HG03442 (cell line): ENCODE results near the gene SYNPR.
A peak's percentile ranks its signal among the peaks of the same experiment; 100 is the strongest.

Experiments
- ATAC-seq: cut with Tn5 transposase; IDR thresholded peaks from one replicate; pipeline ENCODE4 v1.9.1; 2021; ENCODE audit warnings: mild to moderate bottlenecking, moderate library complexity; ENCODE audit not compliant: unreplicated experiment

SYNPR gene

GRCh38 chr3:63462732-63463131, 184.6 kb downstream of the SYNPR start:
- ATAC-seq = no peak

DNA sequence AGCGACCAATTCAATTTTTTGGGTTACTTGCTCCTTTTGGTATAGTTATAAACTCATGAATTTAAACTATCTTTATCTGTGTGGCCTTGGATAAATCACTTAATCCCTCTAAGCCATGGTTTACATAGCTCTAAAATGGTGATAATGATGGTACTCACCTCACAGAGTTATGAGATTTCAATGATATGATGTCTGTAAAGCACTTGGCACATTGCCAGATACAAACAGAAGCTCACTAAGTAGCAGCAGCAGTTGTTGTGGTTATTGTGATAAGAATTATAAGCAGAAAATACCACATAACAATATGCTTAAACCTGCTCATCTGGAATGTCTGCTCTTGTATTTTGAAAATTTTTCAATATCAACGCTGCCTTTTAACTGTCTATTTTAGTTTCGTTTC, 189.3 kb downstream of the SYNPR start:
- no peak for ATAC-seq

DNA sequence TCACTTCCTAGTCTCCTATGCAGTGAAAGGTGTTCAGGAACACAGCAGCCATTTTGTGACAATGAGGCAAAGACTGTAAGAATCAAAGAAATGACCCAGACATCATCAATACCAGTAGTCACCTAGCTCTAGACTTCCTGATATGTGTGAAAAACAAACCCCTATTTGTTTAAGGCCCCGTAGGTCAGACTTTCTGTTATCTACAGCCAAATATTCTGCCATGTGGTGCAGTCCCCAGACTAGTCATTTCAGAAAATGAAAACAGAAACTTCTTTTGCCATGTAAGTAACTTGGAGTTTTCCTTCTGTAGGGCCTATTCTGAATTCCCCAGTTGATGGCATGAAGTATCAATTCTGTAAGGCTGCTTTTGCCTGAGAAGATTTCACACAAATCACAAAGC, 192.6 kb downstream of the SYNPR start:
- ATAC-seq = peak; percentile 84

GRCh38 chr3:63471781-63472180, 193.7 kb downstream of the SYNPR start:
- ATAC-seq = no peak

DNA sequence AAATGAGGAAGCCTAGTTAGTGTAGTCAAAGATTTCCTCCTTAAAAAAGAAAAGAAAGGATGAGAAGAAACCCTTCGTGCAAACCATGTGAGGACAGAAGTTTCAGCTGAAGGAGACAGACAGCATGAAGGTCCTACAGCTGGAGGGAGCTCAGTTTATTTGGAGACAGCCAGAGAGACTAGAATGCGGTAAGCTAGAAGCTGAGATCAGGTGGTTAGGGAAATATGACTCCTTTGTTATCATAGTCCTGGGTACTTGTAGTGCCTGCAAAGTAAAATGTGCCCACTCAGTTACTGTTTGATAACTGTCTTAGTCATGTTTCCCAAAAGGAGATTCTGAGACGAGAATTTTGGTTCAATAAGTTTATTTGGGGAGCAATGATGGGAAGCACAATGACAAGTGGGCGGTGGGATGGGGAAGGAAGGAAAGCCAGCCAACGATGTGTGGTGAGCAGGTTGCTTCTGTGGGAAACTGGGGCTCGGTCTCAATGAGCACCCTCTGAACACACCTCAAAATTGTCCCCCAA, 195.6 kb downstream of the SYNPR start:
- ATAC-seq = no peak

DNA sequence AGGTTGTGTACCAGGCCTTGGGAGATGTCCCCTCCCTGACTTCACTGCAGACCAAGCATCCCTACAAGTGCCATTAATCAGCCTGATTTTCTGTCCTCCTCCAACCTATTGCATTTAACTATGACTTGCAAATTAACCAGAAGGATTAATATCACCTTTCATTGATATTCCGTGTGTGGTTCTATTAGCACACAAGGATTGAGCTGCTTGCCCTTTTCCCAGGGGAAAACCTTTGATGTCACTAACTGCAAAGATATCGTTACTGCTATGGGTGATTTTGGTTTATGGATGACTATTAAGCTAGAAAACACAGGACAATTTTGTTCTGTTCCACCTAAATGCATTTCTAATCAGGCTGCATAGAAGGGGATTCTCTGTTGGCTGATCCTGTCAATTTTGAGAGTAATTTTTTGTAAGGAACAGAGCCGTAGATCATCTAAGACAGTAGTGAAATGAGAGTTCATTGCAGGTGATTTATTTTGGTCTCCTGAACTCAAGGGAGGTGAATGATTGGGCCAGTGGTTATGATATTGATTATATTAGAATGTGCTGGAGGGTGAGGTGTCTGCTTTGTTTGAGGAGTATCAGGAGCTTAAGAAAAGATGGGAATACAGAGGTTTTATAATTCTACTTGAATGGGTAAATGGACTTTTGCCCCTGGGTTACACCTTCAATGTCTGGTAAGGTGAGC, 196.9 kb downstream of the SYNPR start:
- ATAC-seq = no peak

GRCh38 chr3:63477494-63478129, 199.5 kb downstream of the SYNPR start:
- no peak for ATAC-seq

DNA sequence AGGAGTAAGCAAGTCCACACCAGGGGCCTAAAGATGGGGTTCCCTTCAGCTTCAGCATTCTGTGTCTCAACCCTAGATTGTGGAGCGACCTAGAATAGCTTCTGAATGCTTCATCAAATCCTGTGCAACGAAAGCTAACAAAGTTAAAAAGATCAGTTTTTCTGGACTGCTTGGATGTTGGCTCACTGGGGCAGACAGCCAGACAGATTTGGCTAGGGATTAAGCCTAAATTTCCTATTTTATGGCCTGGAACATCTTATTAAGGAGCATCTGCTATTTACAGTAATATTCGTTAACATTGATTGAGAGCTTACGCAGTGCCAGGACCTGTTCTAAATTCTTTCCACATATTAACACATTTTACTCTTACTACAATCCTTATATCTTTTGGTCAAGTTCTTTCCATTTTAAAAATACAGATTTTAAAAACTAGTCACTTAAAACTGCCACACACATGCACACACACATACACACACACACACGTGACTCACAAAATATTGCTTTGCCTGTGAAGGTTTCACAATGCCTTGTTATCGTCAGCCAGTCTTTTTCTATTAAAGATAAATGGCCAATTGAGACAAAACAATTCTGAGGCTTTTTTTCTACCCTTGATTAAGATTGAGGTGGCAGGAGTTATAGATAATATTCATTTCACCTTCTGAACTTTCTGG, 201.0 kb downstream of the SYNPR start:
- no peak for ATAC-seq

GRCh38 chr3:63479661-63480035, 201.5 kb downstream of the SYNPR start:
- no peak for ATAC-seq

DNA sequence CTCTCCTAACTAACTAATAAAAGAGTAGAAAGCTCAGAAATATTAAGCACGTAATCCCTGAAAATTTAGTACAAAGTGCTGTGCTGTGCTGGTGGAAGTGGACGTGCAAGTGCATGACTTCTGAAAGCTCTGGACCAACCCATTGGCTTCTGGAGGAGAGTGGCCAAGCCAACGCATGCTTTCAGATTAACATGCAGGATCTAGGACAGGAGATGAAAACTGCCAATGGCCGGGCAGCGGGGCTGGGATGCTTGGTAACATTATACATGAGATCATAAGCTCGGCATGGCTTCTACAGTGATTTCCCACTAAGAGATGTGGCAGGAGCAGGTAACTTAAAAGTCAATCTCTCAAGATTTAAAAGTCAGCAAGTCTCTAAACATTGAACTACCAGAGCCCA, 203.5 kb downstream of the SYNPR start:
- no peak for ATAC-seq

DNA sequence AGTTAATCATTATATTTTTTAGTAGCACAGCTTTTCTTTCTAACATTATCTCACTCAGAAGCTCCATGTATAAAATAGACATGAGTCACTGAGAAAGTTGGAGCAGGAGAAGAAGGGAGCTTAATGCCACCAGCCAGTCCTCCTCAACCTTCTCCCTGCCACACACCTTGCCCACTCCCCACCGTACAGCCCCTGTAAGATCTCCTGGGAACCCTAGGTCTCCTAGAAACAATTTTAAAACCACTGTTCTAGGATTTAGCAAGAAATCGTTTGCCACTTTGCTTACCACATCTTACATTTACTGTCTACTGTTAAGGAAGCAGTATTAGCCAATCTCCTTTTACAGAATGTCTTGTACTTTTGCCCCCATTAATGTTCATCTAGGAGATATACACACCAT, 204.2 kb downstream of the SYNPR start:
- no peak for ATAC-seq

DNA sequence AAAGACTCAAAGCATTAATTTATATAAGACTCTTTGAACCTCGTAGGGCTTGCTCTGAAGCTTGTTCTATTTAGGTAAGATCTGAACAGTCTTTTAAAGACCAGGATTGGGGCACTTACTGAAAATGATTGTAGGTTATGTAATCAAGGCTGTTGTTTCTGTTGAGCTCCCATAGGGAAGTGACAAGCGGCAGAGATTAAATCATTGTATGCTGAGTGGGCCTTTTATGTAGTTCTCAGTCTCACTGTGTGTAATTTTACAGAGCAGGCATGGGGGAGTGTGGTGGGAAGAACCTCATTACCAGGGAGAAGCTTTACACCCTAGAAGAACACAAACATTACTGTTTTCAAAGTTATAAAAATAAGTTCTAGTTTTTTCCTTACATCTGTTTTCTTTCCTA, 214.4 kb downstream of the SYNPR start:
- ATAC-seq = no peak

GRCh38 chr3:63493101-63493500, 215.0 kb downstream of the SYNPR start:
- no peak for ATAC-seq

DNA sequence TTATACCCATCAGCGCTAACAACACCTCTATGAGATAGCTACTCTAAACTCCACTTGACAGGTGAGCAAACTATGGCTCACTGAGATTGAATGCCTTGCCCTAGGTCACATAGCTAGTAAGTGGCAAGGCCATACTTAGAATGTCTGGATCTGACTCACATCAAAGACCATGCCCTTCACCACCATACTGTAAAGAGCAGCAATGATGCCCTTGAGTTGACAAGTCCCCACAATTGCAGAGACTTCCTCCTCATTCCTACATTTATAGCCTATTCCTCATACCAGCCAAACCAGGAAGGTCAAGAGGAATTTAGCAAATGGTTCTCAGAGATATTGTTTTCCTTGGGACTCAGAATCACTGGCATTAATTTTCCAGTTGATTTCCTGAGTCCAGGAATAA, 216.5 kb downstream of the SYNPR start:
- ATAC-seq = no peak

DNA sequence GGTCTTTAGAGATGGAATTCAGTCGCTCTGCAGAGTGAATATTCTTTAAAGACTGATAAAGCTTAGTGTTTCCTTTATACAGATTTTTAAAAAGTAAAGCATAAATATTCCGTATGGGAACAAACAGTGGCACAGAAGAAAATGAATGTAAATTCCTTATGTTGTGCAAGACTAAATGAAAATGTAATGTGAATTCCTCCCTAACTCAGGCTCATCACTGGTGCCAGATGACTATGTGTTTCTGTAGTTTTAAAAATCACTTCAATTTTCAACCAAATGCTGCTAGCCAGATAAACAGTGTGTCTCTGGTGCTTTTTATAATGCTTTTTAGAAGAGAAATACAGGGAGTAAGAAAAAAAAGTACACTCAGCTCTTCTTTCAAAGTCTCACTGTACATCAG, 219.5 kb downstream of the SYNPR start:
- ATAC-seq = no peak

DNA sequence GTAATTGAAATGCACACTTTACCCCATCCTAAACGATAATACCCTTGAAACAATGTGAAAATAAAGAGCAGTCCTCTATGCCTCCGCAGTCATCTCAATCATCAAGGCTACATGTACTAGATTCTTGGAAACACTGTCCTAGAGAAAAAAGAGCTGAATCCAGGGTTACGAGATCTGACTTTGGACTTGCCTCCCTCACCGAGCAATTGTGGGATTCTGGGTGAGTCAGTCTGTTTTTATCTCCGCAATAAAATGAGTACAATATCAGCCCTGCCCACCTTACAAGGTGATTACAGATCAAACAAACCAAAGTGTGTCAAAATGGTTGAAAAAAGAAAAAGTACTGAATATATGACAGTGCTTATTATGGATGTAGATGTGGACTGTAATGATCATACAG, 222.1 kb downstream of the SYNPR start:
- no peak for ATAC-seq

- no peak for ATAC-seq
Measured at GRCh38 chr3:63508305-63508704, 230.2 kb downstream of the SYNPR start.

DNA sequence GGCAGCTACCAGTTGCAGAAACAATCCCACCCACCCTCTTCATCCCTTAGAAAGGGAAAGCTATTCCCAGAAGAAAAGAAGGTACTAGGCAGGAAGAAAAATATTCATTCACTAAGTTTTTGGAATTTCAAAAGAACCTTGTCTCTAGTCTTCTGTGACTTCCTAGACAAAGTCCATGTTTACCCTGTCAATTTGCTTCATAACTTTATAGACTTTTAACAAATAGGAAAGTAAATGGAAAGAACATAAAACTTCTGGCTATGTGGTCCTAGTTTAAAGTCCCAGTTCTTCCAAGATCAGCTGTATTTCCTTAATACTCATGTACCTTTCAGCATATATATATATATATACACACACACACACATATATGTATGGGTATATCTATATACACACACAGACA, 230.7 kb downstream of the SYNPR start:
- no peak for ATAC-seq

DNA sequence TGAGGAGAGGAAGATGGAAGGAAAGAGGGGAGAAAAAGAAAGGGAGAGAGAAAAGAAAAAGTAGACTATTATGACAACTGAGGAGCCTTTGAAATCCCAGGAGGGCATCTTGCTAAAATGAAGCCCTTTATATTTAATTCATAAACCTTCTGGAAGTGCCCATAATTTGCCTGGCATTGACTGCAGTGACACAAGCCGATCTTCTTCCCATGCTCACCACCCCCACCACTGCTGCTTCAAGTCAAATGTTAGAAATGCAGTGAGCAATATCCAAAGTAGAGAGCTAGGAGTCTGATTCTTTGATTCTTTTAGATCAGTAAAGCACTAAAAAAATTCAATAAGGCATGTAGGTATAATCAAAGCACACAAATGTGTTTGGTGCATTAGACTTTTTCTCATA, 235.7 kb downstream of the SYNPR start:
- no peak for ATAC-seq

DNA sequence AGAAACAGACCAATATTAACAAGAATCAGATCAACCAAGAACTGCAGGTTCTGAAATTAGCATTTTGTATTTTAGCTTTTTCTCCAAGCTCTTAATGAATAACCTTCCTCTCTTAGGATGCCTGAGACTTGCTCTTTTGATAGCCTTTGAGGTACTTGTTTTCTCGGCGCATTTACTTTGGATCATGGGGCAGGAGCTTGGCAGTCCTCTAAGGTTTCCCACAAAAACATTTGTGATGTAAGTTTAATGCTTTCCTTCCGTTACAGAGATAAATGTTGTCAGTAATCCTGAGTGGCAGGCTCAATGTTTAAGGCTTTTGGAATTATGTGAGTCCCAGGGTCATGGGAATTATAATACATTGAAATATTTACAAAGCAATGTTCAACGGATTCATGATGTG, 236.6 kb downstream of the SYNPR start:
- no peak for ATAC-seq

DNA sequence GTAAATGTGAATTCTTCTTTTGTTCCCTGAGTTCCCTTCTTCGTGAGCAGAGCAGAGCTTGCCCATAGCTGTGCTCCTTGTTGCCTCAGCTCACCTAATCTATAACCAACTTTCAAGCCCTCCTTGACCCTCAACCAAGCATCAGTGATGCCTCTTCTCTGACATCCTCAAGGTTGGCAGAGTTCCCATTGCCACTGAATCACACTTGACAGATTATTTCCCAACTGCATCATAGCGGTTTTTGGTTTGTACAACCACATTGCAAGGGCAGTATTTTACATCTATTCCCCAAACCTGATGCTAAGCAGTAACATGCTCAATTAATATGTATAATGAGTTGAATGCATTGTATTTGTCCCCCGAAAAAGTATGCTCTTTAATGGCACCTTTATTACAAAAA, 241.3 kb downstream of the SYNPR start:
- ATAC-seq = no peak

DNA sequence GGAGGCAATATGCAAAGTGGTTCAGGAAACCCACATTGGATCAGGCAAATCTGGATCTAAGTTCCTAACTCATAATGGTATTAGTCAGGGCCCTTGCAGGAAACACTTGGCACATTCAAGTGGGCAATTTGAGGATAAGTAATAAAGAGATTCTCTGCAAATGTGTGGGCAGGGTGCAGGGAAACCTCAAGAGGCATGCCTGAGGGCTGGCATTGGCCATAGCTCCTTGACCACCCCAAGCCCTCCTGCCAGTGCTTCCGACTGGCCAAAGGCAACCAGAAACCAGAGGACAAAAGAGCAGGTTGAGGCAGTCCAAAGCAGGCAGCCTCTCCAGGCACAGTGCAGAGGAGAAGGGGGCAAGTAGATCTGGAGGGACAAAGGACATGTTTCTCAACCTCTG, 243.5 kb downstream of the SYNPR start:
- no peak for ATAC-seq
